Testis (tissue), 3 donors: Measurements from ENCODE around the gene CALHM2. TPM values are rescaled to one million over a fixed set of nuclear protein-coding genes. Genes with fewer than 3 reads are reported as not detected.
A peak's percentile ranks its signal among the peaks of the same experiment; 100 is the strongest.
"Not testable (repeated sequence)": the region's sequence is repeated elsewhere in the genome, so short reads cannot be mapped to it uniquely, and the experiment has no call there.

ENCODE experiments used
- DNase-seq: peaks from one replicate; pipeline ENCODE4 v3.0.0-alpha.2; 2019
- H3K27ac ChIP-seq, 2 donors: fragments of 200-600 bp; sonication (generic); one replicate each; pipeline ENCODE4 v1.5.1; 2019
- H3K27me3 ChIP-seq: fragments of 200-600 bp; sonication (generic); one replicate; pipeline ENCODE4 v1.5.1; 2019
- H3K36me3 ChIP-seq: fragments of 200-600 bp; sonication (generic); one replicate; pipeline ENCODE4 v1.5.1; 2017; ENCODE audit warnings: low read depth; ENCODE audit errors: missing control alignments
- H3K4me1 ChIP-seq: fragments of 200-600 bp; sonication (generic); one replicate; pipeline ENCODE4 v1.5.1; 2019
- H3K4me3 ChIP-seq, 2 donors: fragments of 200-600 bp; sonication (generic); one replicate each; pipeline ENCODE4 v1.5.1; 2017 to 2019
- H3K9me3 ChIP-seq: fragments of 200-600 bp; sonication (generic); one replicate; pipeline ENCODE4 v1.5.1; 2017
- CTCF ChIP-seq, 3 experiments: fragments of 450-650 bp in 2 of 3; fragments of 200-600 bp in 1 of 3; sonication (generic) in 1 of 3; IDR thresholded peaks; one replicate each; pipeline ENCODE4 v1.5.1; 2016 to 2019; ENCODE audit warnings: antibody characterized with exemption in 3 of 3, mild to moderate bottlenecking in 2 of 3, moderate library complexity in 1 of 3
- POLR2A ChIP-seq: fragments of 450-650 bp; IDR thresholded peaks from one replicate; pipeline ENCODE4 v1.6.1; 2017; ENCODE audit warnings: antibody characterized with exemption, mild to moderate bottlenecking, moderate library complexity
- WGBS, 2 donors: methylation state at CpG; one replicate each; pipeline ENCODE4 v1.1.5; 2018; 5-methylcytosine and 5-hydroxymethylcytosine counted together
- intact Hi-C: fragments of 100-400 bp; cut with DNase I; formaldehyde crosslinking; loops from one replicate; pipeline ENCODE4 v1.15.1; 2023; ENCODE audit warnings: low total_unique reads
- polyA plus RNA-seq: library from polyadenylated mRNA; stranded (reverse); fragments of 350-450 nt; fragmentation: Illumina TruSeq; extraction: RNeasy Lipid Tissue Mini Kit (QIAGEN cat#74804); gene quantifications from one replicate; pipeline ENCODE4 v1.2.3, GENCODE V29; 2014; ENCODE audit warnings: low read depth, low replicate concordance; ENCODE audit not compliant: insufficient read depth
- total RNA-seq, 2 donors: library from RNA; depleted of rRNA; stranded (reverse); fragments of >200 nt; gene quantifications; one replicate each; pipeline ENCODE4 v1.2.3, GENCODE V29; 2016

Gene CALHM2
- total and polyA plus RNA-seq, 3 donors from 2014 or later, result 43.5 to 78.6 (median 53.1) TPM

- Histone ChIP-seq H3K9me3 (no peaks in the 10 kb centered on the region), H3K4me3 (no peak overlapping the region), H3K27me3 (no peaks in the 10 kb centered on the region), H3K36me3 (no peaks in the 10 kb centered on the region), H3K4me1 (no peaks in the 10 kb centered on the region), H3K27ac (no peak overlapping the region)
- TF ChIP-seq CTCF (IDR thresholded peaks at IDR 0.05), result no peak
- TF ChIP-seq POLR2A, result no peak
- DNase-seq, result no peak
- 92 to 95% methylated on average over 2 of the region's 2 CpGs for WGBS, 2 donors
- intact Hi-C loops, result no loop called here
These were observed 35.2 kb upstream of the CALHM2 start for GRCh38 chr10:103487410-103487708.

- H3K9me3 ChIP-seq, H3K36me3 ChIP-seq, H3K27ac ChIP-seq, intact Hi-C loops, H3K27me3 ChIP-seq, H3K4me3 ChIP-seq, H3K4me1 ChIP-seq, DNase-seq: not testable (repeated sequence)
- 92% methylated on average over 7 to 8 of the region's 8 CpGs for WGBS, 2 donors
These were observed 34.7 kb upstream of the CALHM2 start for GRCh38 chr10:103486635-103487409.

GRCh38 chr10:103481974-103482531, 29.9 kb upstream of the CALHM2 start:
- DNase-seq, result peak; percentile 59
- Histone ChIP-seq H3K4me1 (peaks cover 18% of the 10 kb centered on the region), H3K4me3 (no peak overlapping the region), H3K27ac (no peak overlapping the region), H3K9me3 (no peaks in the 10 kb centered on the region), H3K36me3 (no peaks in the 10 kb centered on the region), H3K27me3 (no peaks in the 10 kb centered on the region)
- TF ChIP-seq CTCF (IDR thresholded peaks at IDR 0.05) (peak; percentile 55 to 72 (median 63)), POLR2A (no peak)
- intact Hi-C loops, result loop anchor here (2.0 kb wide), 1 partner anchor 65 kb away; no protein-coding TSS in a partner anchor
- WGBS, 2 donors, result 58 to 72% methylated on average over 12 of the region's 12 CpGs

GRCh38 chr10:103480521-103480920, 28.4 kb upstream of the CALHM2 start:
- H3K4me3 ChIP-seq, result no peak overlapping the region
- H3K27me3 ChIP-seq, result no peaks in the 10 kb centered on the region
- peak overlapping the region in 1 of 2 donors; percentile 59 for H3K27ac ChIP-seq
- peaks cover 18% of the 10 kb centered on the region for H3K4me1 ChIP-seq
- DNase-seq, result no peak
- WGBS, 2 donors, result 58 to 64% methylated on average over 5 of the region's 5 CpGs
- no peaks in the 10 kb centered on the region for H3K9me3 ChIP-seq
- TF ChIP-seq POLR2A, result no peak
- no peak for TF ChIP-seq CTCF (IDR thresholded peaks at IDR 0.05)
- H3K36me3 ChIP-seq, result no peaks in the 10 kb centered on the region
- intact Hi-C loops, result no loop called here

- H3K4me1 ChIP-seq, result peaks cover 18% of the 10 kb centered on the region
- H3K4me3 ChIP-seq, result no peak within 1 kb of the TSS
- no peak within 1 kb of the TSS for H3K27ac ChIP-seq
- DNase-seq, result no peak
- H3K36me3 ChIP-seq, result no peaks in the 10 kb centered on the region
- intact Hi-C loops, result no loop called here
- TF ChIP-seq POLR2A, result no peak
- TF ChIP-seq CTCF (IDR thresholded peaks at IDR 0.05), result no peak
- H3K9me3 ChIP-seq, result no peaks in the 10 kb centered on the region
- no peaks in the 10 kb centered on the region for H3K27me3 ChIP-seq
- 68 to 85% methylated on average over 5 to 7 of the region's 7 CpGs for WGBS, 2 donors
These were observed 27.0 kb upstream of the CALHM2 start, which contains the start of gene CALHM3 for GRCh38 chr10:103479135-103479534. Gene CALHM3 (minus strand): TSS chr10:103479240. CDS start chr10:103479032, 208 bp downstream.
